Gastroesophageal sphincter (tissue), 4 donors: ENCODE results near the gene TCF7L1. TPM values are rescaled to one million over a fixed set of nuclear protein-coding genes. Genes with fewer than 3 reads are reported as not detected.

Experiments used
- ATAC-seq: fragments of 150-250 bp; one replicate; pipeline ENCODE4 v1.9.1; 2016; ENCODE audit warnings: mild to moderate bottlenecking, moderate library complexity
- H3K27ac ChIP-seq, 4 donors: fragments of 200-600 bp; sonication (generic) in 3 of 4; 1 replicate in 3 of 4; 2 replicates in 1 of 4; pipeline ENCODE4 v1.5.1; 2016 to 2019
- H3K27me3 ChIP-seq: fragments of 200-600 bp; sonication (generic); one replicate; pipeline ENCODE4 v1.5.1; 2019
- H3K36me3 ChIP-seq, 2 donors: fragments of 200-600 bp; sonication (generic); one replicate each; pipeline ENCODE4 v1.5.1; 2019; ENCODE audit warnings: control low read depth in 1 of 2
- H3K4me1 ChIP-seq, 3 donors: fragments of 200-600 bp; sonication (generic); 1 replicate in 2 of 3; 2 replicates in 1 of 3; pipeline ENCODE4 v1.5.1; 2016 to 2019; ENCODE audit warnings: control low read depth in 2 of 3
- H3K4me3 ChIP-seq, 2 donors: fragments of 200-600 bp; sonication (generic); one replicate each; pipeline ENCODE4 v1.5.1; 2019; ENCODE audit warnings: mild to moderate bottlenecking in 1 of 2, moderate library complexity in 1 of 2
- H3K9me3 ChIP-seq, 3 donors: fragments of 200-600 bp; sonication (generic); one replicate each; pipeline ENCODE4 v1.5.1; 2017 to 2019; ENCODE audit warnings: control low read depth in 2 of 3
- EP300 ChIP-seq: sonication (generic); formaldehyde crosslinking; IDR thresholded peaks from one replicate; pipeline ENCODE4 v1.6.1; 2017; ENCODE audit warnings: antibody characterized with exemption, mild to moderate bottlenecking
- POLR2A ChIP-seq, 2 donors: fragments of 450-650 bp; IDR thresholded peaks; one replicate each; pipeline ENCODE4 v1.6.1; 2017; ENCODE audit warnings: antibody characterized with exemption in 2 of 2, mild to moderate bottlenecking in 2 of 2, moderate library complexity in 1 of 2
- POLR2AphosphoS5 ChIP-seq: sonication (generic); formaldehyde crosslinking; IDR thresholded peaks from one replicate; pipeline ENCODE4 v1.6.1; 2017; ENCODE audit warnings: antibody characterized with exemption
- WGBS, 2 donors: methylation state at CpG; one replicate each; pipeline ENCODE4 v1.1.5; 2018; ENCODE audit warnings: low coverage in 1 of 2; 5-methylcytosine and 5-hydroxymethylcytosine counted together
- total RNA-seq, 4 donors: library from RNA; depleted of rRNA; stranded (reverse); fragments of >200 nt; gene quantifications; one replicate each; pipeline ENCODE4 v1.1.0, GENCODE V29; 2016
- TF ChIP-seq, protein P1 (sequence below), 4 experiments: fragments of 200-600 bp in 2 of 4; fragments of 450-650 bp in 2 of 4; sonication (generic) in 1 of 4; IDR thresholded peaks; one replicate each; pipeline ENCODE4 v1.5.1; 2017 to 2019; ENCODE audit warnings: antibody characterized with exemption in 4 of 4, mild to moderate bottlenecking in 2 of 4, moderate library complexity in 2 of 4

TCF7L1 gene
- total RNA-seq, 4 donors from 2014 or later, result 4.0 to 13.0 (median 5.3) TPM

DNA sequence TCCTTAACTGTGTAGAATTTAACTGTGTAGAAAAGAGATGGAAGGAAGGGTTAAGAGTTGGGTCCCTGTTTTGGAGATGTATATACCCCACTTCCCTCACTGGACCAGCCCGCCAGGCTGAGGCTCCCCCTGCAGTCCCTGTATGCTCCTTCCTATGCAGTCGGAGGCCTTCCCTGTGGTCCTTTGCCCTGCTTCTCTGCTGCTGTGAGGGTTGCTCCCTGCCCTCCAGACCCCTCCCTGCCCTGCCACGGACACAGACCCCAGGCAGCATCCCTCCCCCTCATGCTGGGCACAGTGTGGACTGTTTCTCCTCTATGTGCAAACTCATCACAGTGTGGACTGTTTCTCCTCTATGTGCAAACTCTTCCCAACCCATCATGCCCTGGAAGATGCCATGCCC is 105.9 kb downstream of the TCF7L1 start:
- Histone ChIP-seq H3K27me3 (no peaks in the 10 kb centered on the region), H3K4me1 (peaks cover 0 to 72% (median 33%) of the 10 kb centered on the region in 3 donors), H3K9me3 (no peaks in the 10 kb centered on the region), H3K4me3 (no peak overlapping the region), H3K27ac (no peak overlapping the region), H3K36me3 (no peaks in the 10 kb centered on the region)
- TF ChIP-seq POLR2A (IDR thresholded peaks at IDR 0.05) (no peak), POLR2AphosphoS5 (no peak), EP300 (no peak)
- TF ChIP-seq, protein P1, sequence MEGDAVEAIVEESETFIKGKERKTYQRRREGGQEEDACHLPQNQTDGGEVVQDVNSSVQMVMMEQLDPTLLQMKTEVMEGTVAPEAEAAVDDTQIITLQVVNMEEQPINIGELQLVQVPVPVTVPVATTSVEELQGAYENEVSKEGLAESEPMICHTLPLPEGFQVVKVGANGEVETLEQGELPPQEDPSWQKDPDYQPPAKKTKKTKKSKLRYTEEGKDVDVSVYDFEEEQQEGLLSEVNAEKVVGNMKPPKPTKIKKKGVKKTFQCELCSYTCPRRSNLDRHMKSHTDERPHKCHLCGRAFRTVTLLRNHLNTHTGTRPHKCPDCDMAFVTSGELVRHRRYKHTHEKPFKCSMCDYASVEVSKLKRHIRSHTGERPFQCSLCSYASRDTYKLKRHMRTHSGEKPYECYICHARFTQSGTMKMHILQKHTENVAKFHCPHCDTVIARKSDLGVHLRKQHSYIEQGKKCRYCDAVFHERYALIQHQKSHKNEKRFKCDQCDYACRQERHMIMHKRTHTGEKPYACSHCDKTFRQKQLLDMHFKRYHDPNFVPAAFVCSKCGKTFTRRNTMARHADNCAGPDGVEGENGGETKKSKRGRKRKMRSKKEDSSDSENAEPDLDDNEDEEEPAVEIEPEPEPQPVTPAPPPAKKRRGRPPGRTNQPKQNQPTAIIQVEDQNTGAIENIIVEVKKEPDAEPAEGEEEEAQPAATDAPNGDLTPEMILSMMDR (IDR thresholded peaks at IDR 0.05), result no peak
- ATAC-seq, result no peak
- 90 to 100% methylated on average over 2 to 3 of the region's 3 CpGs for WGBS, 2 donors

DNA sequence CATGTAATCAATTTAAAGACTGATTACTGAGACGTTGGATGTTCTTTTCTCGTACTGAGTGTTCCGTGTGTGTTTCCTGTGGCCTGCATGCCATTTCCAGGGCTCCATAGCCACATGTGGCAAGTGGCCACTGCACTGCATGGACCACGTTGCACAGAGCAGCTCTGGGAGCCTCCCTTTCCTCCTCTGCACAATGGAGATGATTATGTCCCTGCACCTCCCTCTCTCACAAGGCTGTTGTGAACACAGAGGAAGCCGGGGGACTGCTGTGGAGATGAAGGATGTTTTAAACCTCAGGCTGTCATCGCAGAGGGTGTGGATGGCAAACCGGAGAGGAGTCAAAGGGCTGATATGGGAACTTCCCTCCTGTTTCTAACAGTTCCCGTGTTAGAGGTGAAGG is 106.9 kb downstream of the TCF7L1 start:
- Histone ChIP-seq H3K9me3 (no peaks in the 10 kb centered on the region), H3K4me1 (peaks cover 0 to 72% (median 34%) of the 10 kb centered on the region in 3 donors), H3K36me3 (no peaks in the 10 kb centered on the region), H3K4me3 (no peak overlapping the region), H3K27ac (peak overlapping the region in 3 of 4 donors; percentile 10 to 35 (median 35)), H3K27me3 (no peaks in the 10 kb centered on the region)
- WGBS, 2 donors, result 55 to 58% methylated on average over 4 to 6 of the region's 8 CpGs
- no peak for ATAC-seq
- TF ChIP-seq POLR2AphosphoS5, result no peak
- TF ChIP-seq, protein P1 (IDR thresholded peaks at IDR 0.05), result no peak
- no peak for TF ChIP-seq EP300
- TF ChIP-seq POLR2A (IDR thresholded peaks at IDR 0.05), result no peak

GRCh38 chr2:85242321-85242720 is 109.1 kb downstream of the TCF7L1 start:
- no peak for ATAC-seq
- Histone ChIP-seq H3K36me3 (no peaks in the 10 kb centered on the region), H3K4me3 (no peak overlapping the region), H3K27ac (no peak overlapping the region), H3K9me3 (no peaks in the 10 kb centered on the region), H3K4me1 (peaks cover 0 to 78% (median 40%) of the 10 kb centered on the region in 3 donors), H3K27me3 (no peaks in the 10 kb centered on the region)
- 100% methylated on average over 5 of the region's 7 CpGs; no CpG with 5 or more reads in 1 of the 2 donors for WGBS, 2 donors
- TF ChIP-seq EP300, result no peak
- TF ChIP-seq, protein P1 (IDR thresholded peaks at IDR 0.05), result no peak
- no peak for TF ChIP-seq POLR2AphosphoS5
- TF ChIP-seq POLR2A (IDR thresholded peaks at IDR 0.05), result no peak

DNA sequence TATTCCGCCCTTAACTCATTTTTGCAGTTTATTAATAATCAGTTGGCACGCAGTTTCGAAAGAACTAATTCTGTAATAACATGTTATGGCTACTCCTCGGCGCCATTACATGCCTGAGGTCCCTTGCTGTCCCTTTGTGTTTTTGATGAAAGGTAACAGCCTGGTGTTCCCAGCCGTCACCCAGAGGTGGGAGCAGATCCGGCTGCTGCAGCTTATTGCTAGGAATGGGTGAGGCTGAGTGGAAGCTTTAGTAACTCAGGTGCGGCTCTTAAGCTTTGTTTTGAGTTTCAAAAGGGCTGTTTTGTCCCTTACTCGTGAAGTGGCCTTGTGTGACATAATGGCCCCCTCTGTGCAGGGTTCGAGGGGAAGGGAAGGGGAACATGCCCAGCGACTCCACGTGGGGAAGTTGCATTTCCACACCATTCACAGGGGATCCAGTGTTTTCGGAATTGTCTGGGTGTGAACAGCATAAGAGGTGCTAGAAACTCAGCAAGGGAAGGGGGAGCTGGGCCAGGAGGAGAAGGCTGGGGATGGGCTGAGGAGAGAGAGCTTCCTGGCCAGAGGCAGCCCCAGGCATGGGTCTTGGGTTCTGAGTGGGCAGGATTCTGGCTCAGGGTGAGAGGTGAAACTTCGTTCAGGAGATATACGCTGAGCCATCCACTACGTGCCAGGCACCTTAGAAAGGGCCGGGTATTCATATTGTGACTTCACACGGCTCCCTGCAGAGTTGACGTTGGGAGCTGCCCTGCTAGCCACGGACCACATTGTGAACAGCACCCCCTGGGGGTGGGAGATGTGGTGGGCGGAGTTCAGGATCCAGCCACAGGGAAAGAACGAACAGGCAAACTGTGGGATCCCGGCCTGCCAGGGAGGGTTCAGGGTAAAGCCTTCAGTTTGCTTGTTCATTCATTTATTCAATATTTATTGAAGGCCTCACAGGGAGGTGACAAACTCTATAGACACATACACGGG is 110.2 kb downstream of the TCF7L1 start:
- H3K27me3 ChIP-seq, result no peaks in the 10 kb centered on the region
- WGBS, 2 donors, result 46 to 91% methylated on average over 9 to 14 of the region's 24 CpGs
- H3K27ac ChIP-seq, result no peak overlapping the region
- peaks cover 2 to 88% (median 46%) of the 10 kb centered on the region in 3 donors for H3K4me1 ChIP-seq
- no peak overlapping the region for H3K4me3 ChIP-seq
- no peak for TF ChIP-seq POLR2A (IDR thresholded peaks at IDR 0.05)
- TF ChIP-seq, protein P1 (IDR thresholded peaks at IDR 0.05), result peak; percentile 61 to 81 (median 75)
- H3K9me3 ChIP-seq, result no peaks in the 10 kb centered on the region
- H3K36me3 ChIP-seq, result no peaks in the 10 kb centered on the region
- peak; percentile 70 for ATAC-seq
